Psoas muscle (tissue), 8 donors: ENCODE measurements around the gene ZSCAN25. TPM values are rescaled to one million over a fixed set of nuclear protein-coding genes. Genes with fewer than 3 reads are reported as not detected.
"Not testable (repeated sequence)": the region's sequence is repeated elsewhere in the genome, so short reads cannot be mapped to it uniquely, and the experiment has no call there.

Source experiments
- ATAC-seq, 4 donors: fragments of 200-7000 bp; cut with Tn5 transposase; one replicate each; pipeline ENCODE4 v1.9.1; 2020; ENCODE audit warnings: moderate library complexity in 3 of 4, mild to moderate bottlenecking in 2 of 4
- DNase-seq, 2 donors: peaks; one replicate each; pipeline ENCODE4 v3.0.0-alpha.2; 2020
- H3K27ac ChIP-seq: fragments of 200-600 bp; one replicate; pipeline ENCODE4 v1.8.0; 2022
- H3K27me3 ChIP-seq, 3 donors: fragments of 200-600 bp in 1 of 3; one replicate each; pipeline versions ENCODE4 v1.6.1 to v1.8.0; 2013 to 2022; ENCODE audit warnings: low read length in 2 of 3, mild to moderate bottlenecking in 2 of 3, moderate library complexity in 1 of 3; ENCODE audit not compliant: insufficient read depth in 3 of 3
- H3K36me3 ChIP-seq, 2 donors: fragments of 200-600 bp in 1 of 2; one replicate each; pipeline versions ENCODE4 v1.6.1 to v1.8.0; 2013 to 2022; ENCODE audit warnings: low read depth in 1 of 2, mild to moderate bottlenecking in 1 of 2, moderate library complexity in 1 of 2; ENCODE audit not compliant: insufficient read depth in 1 of 2
- H3K4me1 ChIP-seq: fragments of 200-600 bp; one replicate; pipeline ENCODE4 v1.8.0; 2022
- H3K4me3 ChIP-seq: fragments of 200-600 bp; one replicate; pipeline ENCODE4 v1.8.0; 2022; ENCODE audit warnings: mild to moderate bottlenecking
- H3K9me3 ChIP-seq: fragments of 200-600 bp; one replicate; pipeline ENCODE4 v1.8.0; 2022
- CTCF ChIP-seq: fragments of 200-600 bp; IDR thresholded peaks from one replicate; pipeline ENCODE4 v1.8.0; 2022; ENCODE audit warnings: antibody characterized with exemption
- WGBS, 3 donors: extraction: QIAGEN DNeasy Blood & Tissue Kit; methylation state at CpG; one replicate each; pipeline versions ENCODE4 v1.1.6 to v1.1.7; 2013; 5-methylcytosine and 5-hydroxymethylcytosine counted together
- intact Hi-C, 2 donors: fragments of 100-400 bp; cut with DNase I; formaldehyde crosslinking; loops; one replicate each; pipeline versions ENCODE4 v1.11.0 to v1.14.2; 2022
- long read RNA-seq, 2 donors: library from polyadenylated mRNA; unstranded; transcript quantifications; one replicate each; pipeline ENCODE4 v2.0.0, GENCODE V29; 2021
- polyA plus RNA-seq, 3 donors: library from polyadenylated mRNA; stranded (reverse); fragments of 200-250 nt; gene quantifications; one replicate each; pipeline ENCODE4 v1.2.3, GENCODE V29; 2013
- total RNA-seq, 4 donors: library from RNA; stranded (reverse); fragmentation: NEBNext Ultra II Directional in 2 of 4; extraction: Animal tissue kit (Norgen Biotek cat#: 25700) in 2 of 4; gene quantifications; one replicate each; pipeline versions ENCODE4 v1.2.1 to v1.2.4, GENCODE V29; 2021 to 2023
- donor health status: healthy with polysubstance abuse.
- donor health status: DM: no; HTN: no; CAD: no; lungs with moderate emphysema.
- donor health status: Bipolar disorder and iron deficiency.
- donor health status: healthy.
- donor health status: DM: yes; HTN: yes; CAD: no.
- donor health status: DM: no; HTN: no; CAD: no.
- donor health status: DM: no; HTN: no; CAD: no.
- donor health status: DM: yes; HTN: yes; CAD: no.

ZSCAN25 gene
- total RNA-seq (10 to 100 TPM in 1 of 4 donors, 1 to 10 TPM in 3; 6.3 to 10.5 (median 7.0) TPM), polyA plus RNA-seq (1 to 10 TPM; 2.6 to 5.8 (median 2.6) TPM)
- long read RNA-seq, donor 1, full-length matches to known transcripts = 1 of 4 reads
- long read RNA-seq, donor 1, partial matches to known transcripts = 0 of 4 reads
- long read RNA-seq, donor 1, other reads (novel, unspliced or antisense) = 3 of 4 reads
- long read RNA-seq, donor 2, full-length matches to known transcripts = 1 of 12 reads
- long read RNA-seq, donor 2, partial matches to known transcripts = 3 of 12 reads
- long read RNA-seq, donor 2, other reads (novel, unspliced or antisense) = 8 of 12 reads

DNA sequence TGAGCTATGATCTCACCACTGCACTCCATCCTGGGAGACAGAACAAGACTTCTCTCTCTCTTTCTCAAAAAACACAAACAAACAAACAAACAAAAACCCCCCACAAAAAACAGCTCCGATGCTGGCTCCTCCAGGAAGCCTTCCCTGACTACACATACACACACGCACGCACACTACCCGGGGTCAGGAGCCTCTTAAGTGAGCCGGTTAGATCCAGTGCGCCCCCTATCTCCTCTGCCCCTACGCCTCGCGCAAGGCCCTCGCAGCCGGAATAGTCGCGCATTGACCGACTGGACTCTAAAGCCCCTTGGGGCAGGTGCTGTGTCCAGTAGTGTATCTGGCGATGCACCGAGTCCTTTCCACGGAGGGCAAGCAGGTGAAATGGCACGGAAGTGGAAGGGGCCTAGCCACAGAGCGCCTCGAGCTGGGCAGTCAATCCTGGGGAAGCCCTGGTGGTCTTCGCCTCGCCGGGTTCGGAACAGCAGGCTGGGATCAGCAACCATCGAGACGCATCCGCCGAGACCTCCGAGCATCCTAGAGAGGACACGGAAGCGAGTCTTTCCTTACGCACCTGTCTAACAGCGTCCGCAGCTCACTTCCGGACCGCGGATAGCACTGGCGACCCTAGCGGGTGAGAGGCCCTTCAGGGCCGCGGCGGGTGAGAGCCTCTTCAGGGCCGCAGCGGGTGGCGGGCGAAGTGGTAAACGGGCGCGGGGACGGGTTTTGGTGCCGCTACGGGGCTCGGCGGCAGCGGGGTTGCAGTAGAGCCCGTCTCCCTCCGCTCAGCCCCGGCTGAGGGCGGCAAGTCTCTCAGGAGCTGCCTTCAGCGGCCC is at the start of gene ZSCAN25:
Gene ZSCAN25, plus strand, starts transcription at position 588 of the 833 bp plus-strand sequence. CDS start 2,661 bp downstream, outside the sequence.
- peak; percentile 21 for TF ChIP-seq CTCF
- H3K27ac ChIP-seq = peak within 1 kb of the TSS; percentile 87
- H3K36me3 ChIP-seq = peaks cover 5 to 36% of the 10 kb centered on the region in 2 donors
- H3K4me1 ChIP-seq = peaks cover 10% of the 10 kb centered on the region
- intact Hi-C loops = loop anchor here (2.0 to 5.0 kb wide), 2 partner anchors 66 to 114 kb away; partner anchors contain the start of genes ZKSCAN5 (in 1 of the 2) and ZNF394 (in 1 of the 2)
- no peaks in the 10 kb centered on the region for H3K9me3 ChIP-seq
- DNase-seq (peak; percentile 89 to 94), ATAC-seq (peak; percentile 97 to 98 (median 98))
- 0 to 1% (median 1%) methylated on average over 59 to 60 of the region's 60 CpGs for WGBS, 3 donors
- H3K27me3 ChIP-seq = no peaks in the 10 kb centered on the region
- peak within 1 kb of the TSS; percentile 97 for H3K4me3 ChIP-seq

GRCh38 chr7:99568770-99569169 is 48.0 kb upstream of the ZSCAN25 start:
- H3K9me3 ChIP-seq, intact Hi-C loops, DNase-seq, H3K4me3 ChIP-seq, ATAC-seq, H3K4me1 ChIP-seq, H3K27ac ChIP-seq, H3K27me3 ChIP-seq: not testable (repeated sequence)
- peaks cover 9 to 92% of the 10 kb centered on the region in 2 donors for H3K36me3 ChIP-seq
- WGBS, 3 donors = 96 to 97% (median 97%) methylated on average over 7 of the region's 7 CpGs

- peaks cover 0 to 75% of the 10 kb centered on the region in 2 donors for H3K36me3 ChIP-seq
- peaks cover 6% of the 10 kb centered on the region for H3K4me1 ChIP-seq
- 93 to 97% (median 94%) methylated on average over 3 of the region's 3 CpGs for WGBS, 3 donors
- no peak overlapping the region for H3K27ac ChIP-seq
- H3K27me3 ChIP-seq = no peaks in the 10 kb centered on the region
- no peak overlapping the region for H3K4me3 ChIP-seq
- DNase-seq (no peak), ATAC-seq (no peak)
- no peaks in the 10 kb centered on the region for H3K9me3 ChIP-seq
- no peak for TF ChIP-seq CTCF
- intact Hi-C loops = no loop called here
Observed at GRCh38 chr7:99571768-99572167, 45.0 kb upstream of the ZSCAN25 start.

DNA sequence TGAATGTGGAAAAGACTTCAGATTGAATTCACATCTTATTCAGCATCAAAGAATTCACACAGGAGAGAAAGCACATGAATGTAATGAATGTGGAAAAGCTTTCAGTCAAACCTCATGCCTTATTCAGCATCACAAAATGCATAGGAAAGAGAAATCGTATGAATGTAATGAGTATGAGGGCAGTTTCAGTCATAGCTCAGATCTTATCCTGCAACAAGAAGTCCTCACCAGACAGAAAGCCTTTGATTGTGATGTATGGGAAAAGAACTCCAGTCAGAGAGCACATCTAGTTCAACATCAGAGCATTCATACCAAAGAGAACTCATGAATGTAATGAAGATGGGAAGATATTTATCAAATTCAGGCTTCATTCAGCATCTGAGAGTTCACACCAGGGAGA is 43.5 kb upstream of the ZSCAN25 start:
- 82 to 85% (median 84%) methylated on average over 1 of the region's 1 CpG for WGBS, 3 donors
- Histone ChIP-seq H3K27me3 (no peaks in the 10 kb centered on the region), H3K27ac (no peak overlapping the region), H3K36me3 (peaks cover 0 to 66% of the 10 kb centered on the region in 2 donors), H3K4me3 (no peak overlapping the region), H3K9me3 (no peaks in the 10 kb centered on the region), H3K4me1 (peaks cover 11% of the 10 kb centered on the region)
- no peak for TF ChIP-seq CTCF
- ATAC-seq (no peak), DNase-seq (no peak)
- intact Hi-C loops = no loop called here

DNA sequence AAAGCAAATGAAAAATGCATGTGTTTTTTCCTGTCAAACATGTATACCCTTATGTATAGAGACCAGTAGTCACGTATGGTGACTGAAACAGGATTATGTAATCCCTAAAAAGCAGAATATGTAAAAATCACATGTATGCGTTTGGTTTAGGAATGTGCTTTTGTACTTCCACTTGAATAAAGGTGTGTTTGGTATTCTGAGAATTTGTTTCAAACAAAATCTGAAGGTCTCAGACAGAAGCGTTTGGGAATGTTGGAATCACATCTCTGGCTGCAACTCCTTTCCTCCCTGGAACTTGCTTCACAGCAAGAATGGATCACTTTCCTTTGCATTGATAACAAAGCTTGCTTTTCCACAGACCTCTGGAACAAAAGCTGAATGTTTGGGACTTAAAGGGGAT is 40.5 kb upstream of the ZSCAN25 start:
- intact Hi-C loops = loop anchor here in 1 of 2 donors (5.0 kb wide), 1 partner anchor 646 kb away; no protein-coding TSS in a partner anchor
- Histone ChIP-seq H3K36me3 (peaks cover 0 to 38% of the 10 kb centered on the region in 2 donors), H3K4me1 (peaks cover 14% of the 10 kb centered on the region), H3K4me3 (no peak overlapping the region), H3K9me3 (no peaks in the 10 kb centered on the region), H3K27ac (peak overlapping the region; percentile 75), H3K27me3 (no peaks in the 10 kb centered on the region)
- DNase-seq (no peak), ATAC-seq (no peak)
- 74 to 83% (median 77%) methylated on average over 3 of the region's 3 CpGs for WGBS, 3 donors
- TF ChIP-seq CTCF = no peak
